A673 (cell line): ENCODE data around the gene FXYD3.

Experiments
- EZH2 ChIP-seq: fragments of 200-600 bp; sonication (generic); IDR thresholded peaks from 2 replicates; pipeline ENCODE4 v1.6.1; 2017; ENCODE audit warnings: borderline replicate concordance, low read depth, mild to moderate bottlenecking, mixed read lengths, antibody characterized with exemption, low read length; ENCODE audit not compliant: poor library complexity, severe bottlenecking
- TF ChIP-seq, protein P1 (sequence below): fragments of 300-800, 200-600 bp; sonication (generic); conservative IDR thresholded peaks from 2 replicates; pipeline ENCODE4 v1.5.1; 2017; ENCODE audit warnings: low read depth, mild to moderate bottlenecking, antibody characterized with exemption, low read length, moderate library complexity, mixed read lengths

DNA sequence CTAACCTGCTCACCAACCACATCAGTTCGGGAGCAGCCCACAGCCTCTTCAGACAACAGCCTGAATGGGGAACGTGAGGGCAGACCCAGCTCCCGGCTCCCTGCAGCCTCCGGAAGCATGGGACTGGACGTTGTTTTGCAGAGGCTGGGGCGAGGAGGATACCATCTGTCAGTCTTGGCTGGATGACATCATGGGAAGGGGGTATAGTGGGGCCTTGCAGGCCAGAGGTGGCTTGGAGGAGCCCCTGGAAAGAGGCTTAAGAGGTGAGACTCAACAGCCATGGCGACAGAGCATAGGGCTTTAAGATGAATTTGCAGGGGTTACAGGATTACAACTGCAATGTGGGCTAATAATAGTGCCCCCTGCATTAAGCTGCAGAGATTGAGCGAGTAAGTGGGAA lies 1.5 kb downstream of the FXYD3 start:
- TF ChIP-seq, protein P1, sequence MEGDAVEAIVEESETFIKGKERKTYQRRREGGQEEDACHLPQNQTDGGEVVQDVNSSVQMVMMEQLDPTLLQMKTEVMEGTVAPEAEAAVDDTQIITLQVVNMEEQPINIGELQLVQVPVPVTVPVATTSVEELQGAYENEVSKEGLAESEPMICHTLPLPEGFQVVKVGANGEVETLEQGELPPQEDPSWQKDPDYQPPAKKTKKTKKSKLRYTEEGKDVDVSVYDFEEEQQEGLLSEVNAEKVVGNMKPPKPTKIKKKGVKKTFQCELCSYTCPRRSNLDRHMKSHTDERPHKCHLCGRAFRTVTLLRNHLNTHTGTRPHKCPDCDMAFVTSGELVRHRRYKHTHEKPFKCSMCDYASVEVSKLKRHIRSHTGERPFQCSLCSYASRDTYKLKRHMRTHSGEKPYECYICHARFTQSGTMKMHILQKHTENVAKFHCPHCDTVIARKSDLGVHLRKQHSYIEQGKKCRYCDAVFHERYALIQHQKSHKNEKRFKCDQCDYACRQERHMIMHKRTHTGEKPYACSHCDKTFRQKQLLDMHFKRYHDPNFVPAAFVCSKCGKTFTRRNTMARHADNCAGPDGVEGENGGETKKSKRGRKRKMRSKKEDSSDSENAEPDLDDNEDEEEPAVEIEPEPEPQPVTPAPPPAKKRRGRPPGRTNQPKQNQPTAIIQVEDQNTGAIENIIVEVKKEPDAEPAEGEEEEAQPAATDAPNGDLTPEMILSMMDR, result no peak
- TF ChIP-seq EZH2, result no peak
